Nephron (organoid): ENCODE measurements around the gene CRACDL.

Experiments
- H3K27ac Mint-ChIP-seq, 3 experiments: 2 replicates each; pipeline ENCODE4 v1.8.0; 2020; ENCODE audit warnings: mixed read lengths in 3 of 3, mild to moderate bottlenecking in 2 of 3, moderate library complexity in 1 of 3
- H3K27me3 Mint-ChIP-seq: 2 replicates; pipeline ENCODE4 v1.8.0; 2021; ENCODE audit warnings: low read depth, mild to moderate bottlenecking, moderate library complexity, mixed read lengths
- H3K36me3 Mint-ChIP-seq: 2 replicates; pipeline ENCODE4 v1.8.0; 2020; ENCODE audit warnings: low read depth, mixed read lengths
- H3K4me1 Mint-ChIP-seq: 2 replicates; pipeline ENCODE4 v1.8.0; 2020; ENCODE audit warnings: mixed read lengths
- H3K4me3 Mint-ChIP-seq, 3 experiments: 2 replicates each; pipeline ENCODE4 v1.8.0; 2020; ENCODE audit warnings: mild to moderate bottlenecking in 3 of 3, mixed read lengths in 3 of 3, moderate library complexity in 2 of 3
- H3K9me3 Mint-ChIP-seq: 2 replicates; pipeline ENCODE4 v1.8.0; 2020; ENCODE audit warnings: mixed read lengths
- CTCF ChIP-seq, 3 experiments: fragments of 200-600 bp; sonication (generic); IDR thresholded peaks; one replicate each; pipeline ENCODE4 v1.5.0; 2021; ENCODE audit warnings: antibody characterized with exemption in 3 of 3; ENCODE audit not compliant: unreplicated experiment in 3 of 3

CRACDL gene

GRCh38 chr2:98913916-98914712 lies 21.9 kb downstream of the CRACDL start:
- no peaks in the 10 kb centered on the region for H3K36me3 Mint-ChIP-seq
- H3K4me1 Mint-ChIP-seq: peaks cover 46% of the 10 kb centered on the region
- no peak overlapping the region for H3K4me3 Mint-ChIP-seq
- peaks cover 9% of the 10 kb centered on the region for H3K27me3 Mint-ChIP-seq
- TF ChIP-seq CTCF (IDR thresholded peaks at IDR 0.05; ENCODE audit: unreplicated experiment in 3 of 3): no peak
- peaks cover 2% of the 10 kb centered on the region for H3K9me3 Mint-ChIP-seq
- H3K27ac Mint-ChIP-seq: no peak overlapping the region

GRCh38 chr2:98912957-98913915 lies 22.8 kb downstream of the CRACDL start:
- H3K27ac Mint-ChIP-seq: peak overlapping the region in 1 of 3 experiments; percentile 8
- no peak for TF ChIP-seq CTCF (IDR thresholded peaks at IDR 0.05; ENCODE audit: unreplicated experiment in 3 of 3)
- H3K36me3 Mint-ChIP-seq: no peaks in the 10 kb centered on the region
- peaks cover 55% of the 10 kb centered on the region for H3K4me1 Mint-ChIP-seq
- peaks cover 9% of the 10 kb centered on the region for H3K27me3 Mint-ChIP-seq
- no peaks in the 10 kb centered on the region for H3K9me3 Mint-ChIP-seq
- H3K4me3 Mint-ChIP-seq: no peak overlapping the region

DNA sequence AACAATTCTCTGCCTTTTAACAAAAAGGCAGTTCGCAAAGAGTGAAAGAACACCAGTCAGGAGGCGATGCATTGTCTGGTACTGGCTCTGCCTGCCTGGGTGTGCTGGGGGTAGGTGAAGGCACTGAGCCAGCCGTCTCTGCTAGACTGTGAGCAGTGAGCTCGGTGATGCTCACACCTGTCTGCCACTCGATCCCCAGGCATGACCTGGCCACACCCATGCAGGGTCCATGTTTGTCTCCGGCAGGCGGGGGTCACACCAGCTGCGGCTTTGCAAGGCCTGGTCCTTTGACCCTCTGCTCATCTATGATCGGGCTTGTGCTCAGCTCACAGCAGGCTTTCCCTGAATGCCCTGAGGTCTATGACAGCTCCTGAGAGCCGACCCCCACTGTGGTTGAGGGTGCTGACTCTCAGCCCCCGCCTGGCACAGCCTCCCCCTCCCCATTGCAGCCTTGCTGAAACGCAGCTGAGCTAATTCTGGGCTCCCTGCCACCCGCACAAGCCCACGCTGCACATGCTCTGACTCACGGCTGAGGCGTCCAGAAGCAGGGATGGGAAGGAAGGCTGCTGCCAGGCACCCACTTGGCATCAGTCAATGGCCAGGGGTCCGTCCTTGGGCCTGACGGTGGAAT lies 23.7 kb downstream of the CRACDL start:
- Mint-ChIP-seq H3K4me3 (no peak overlapping the region), H3K4me1 (peaks cover 64% of the 10 kb centered on the region), H3K36me3 (no peaks in the 10 kb centered on the region), H3K27me3 (peaks cover 12% of the 10 kb centered on the region), H3K9me3 (no peaks in the 10 kb centered on the region), H3K27ac (peak overlapping the region in 1 of 3 experiments; percentile 8)
- no peak for TF ChIP-seq CTCF (IDR thresholded peaks at IDR 0.05; ENCODE audit: unreplicated experiment in 3 of 3)

DNA sequence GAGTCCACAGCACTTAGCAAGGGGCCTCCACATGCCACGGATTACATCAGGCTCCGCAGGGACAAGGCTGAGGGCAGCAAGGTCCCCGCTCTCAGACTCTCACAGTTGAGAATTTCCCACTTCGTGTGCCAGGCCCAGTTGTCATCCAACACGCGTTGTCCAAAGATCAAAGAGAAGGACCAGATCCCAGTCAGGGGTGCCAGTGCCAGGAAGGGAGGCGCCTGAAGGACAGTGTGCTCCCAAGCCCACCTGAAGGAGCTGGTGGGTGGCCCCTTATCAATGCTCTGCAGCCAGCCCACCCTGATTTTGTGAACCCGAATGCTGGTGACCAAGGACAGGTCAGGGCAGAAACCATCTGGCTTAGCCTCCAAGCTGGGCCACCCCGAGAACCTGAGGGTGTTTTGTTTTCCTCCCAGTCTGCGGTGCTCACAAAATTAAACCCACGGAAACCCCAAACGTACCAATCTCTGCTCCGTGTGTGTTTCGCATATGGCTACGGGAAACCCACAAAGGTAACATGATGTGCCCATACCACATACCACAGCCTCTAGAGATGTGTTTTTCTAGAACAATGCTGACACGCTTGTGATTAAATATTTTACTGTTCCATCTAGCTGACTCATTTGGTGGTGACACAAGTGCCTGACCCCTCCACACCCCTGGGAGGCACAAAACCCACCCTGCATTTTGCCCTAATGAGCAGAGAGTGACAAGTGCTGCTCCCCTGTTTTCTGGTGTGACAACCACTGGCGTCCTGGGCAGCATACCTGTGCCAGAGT lies 24.5 kb downstream of the CRACDL start:
- no peak for TF ChIP-seq CTCF (IDR thresholded peaks at IDR 0.05; ENCODE audit: unreplicated experiment in 3 of 3)
- Mint-ChIP-seq H3K4me3 (no peak overlapping the region), H3K36me3 (no peaks in the 10 kb centered on the region), H3K9me3 (no peaks in the 10 kb centered on the region), H3K27ac (no peak overlapping the region), H3K27me3 (peaks cover 12% of the 10 kb centered on the region), H3K4me1 (peaks cover 60% of the 10 kb centered on the region)

DNA sequence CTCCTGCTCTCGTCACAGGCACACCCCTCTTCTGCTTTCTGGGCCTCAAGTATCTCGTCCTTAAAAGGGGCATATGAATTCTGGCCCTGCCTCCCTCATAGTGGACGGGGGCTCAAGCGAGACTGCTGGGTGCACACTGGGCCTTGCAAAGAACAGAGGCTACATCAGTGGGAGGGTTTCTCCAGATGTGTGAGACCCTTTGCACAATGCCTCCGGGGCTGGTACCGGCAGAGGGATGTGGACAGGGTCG lies 25.0 kb downstream of the CRACDL start:
- peaks cover 12% of the 10 kb centered on the region for H3K27me3 Mint-ChIP-seq
- H3K4me3 Mint-ChIP-seq: no peak overlapping the region
- no peaks in the 10 kb centered on the region for H3K36me3 Mint-ChIP-seq
- H3K9me3 Mint-ChIP-seq: no peaks in the 10 kb centered on the region
- no peak overlapping the region for H3K27ac Mint-ChIP-seq
- H3K4me1 Mint-ChIP-seq: peaks cover 58% of the 10 kb centered on the region
- no peak for TF ChIP-seq CTCF (IDR thresholded peaks at IDR 0.05; ENCODE audit: unreplicated experiment in 3 of 3)
